Mucosa of descending colon (tissue), 3 donors: ENCODE measurements around the gene KCTD6. TPM values are rescaled to one million over a fixed set of nuclear protein-coding genes. Genes with fewer than 3 reads are reported as not detected.
A peak's percentile ranks its signal among the peaks of the same experiment; 100 is the strongest.

ENCODE experiments used
- ATAC-seq: fragments of 200-7000 bp; cut with Tn5 transposase; one replicate; pipeline ENCODE4 v1.9.1; 2020; ENCODE audit warnings: mild to moderate bottlenecking, moderate library complexity
- DNase-seq, 3 donors: peaks; one replicate each; pipeline ENCODE4 v3.0.0-alpha.2; 2020
- H3K36me3 ChIP-seq: fragments of 200-600 bp; one replicate; pipeline ENCODE4 v1.8.0; 2021; ENCODE audit warnings: low read depth, mild to moderate bottlenecking
- H3K4me1 ChIP-seq: fragments of 200-600 bp; one replicate; pipeline ENCODE4 v1.8.0; 2021; ENCODE audit warnings: low read depth, mild to moderate bottlenecking
- H3K4me3 ChIP-seq: fragments of 200-600 bp; one replicate; pipeline ENCODE4 v1.8.0; 2021; ENCODE audit warnings: mild to moderate bottlenecking
- H3K9me3 ChIP-seq: fragments of 200-600 bp; one replicate; pipeline ENCODE4 v1.8.0; 2021; ENCODE audit warnings: mild to moderate bottlenecking
- intact Hi-C, 2 donors: fragments of 100-400 bp; cut with DNase I in 1 of 2; cut with micrococcal nuclease in 1 of 2; formaldehyde crosslinking; loops; one replicate each; pipeline versions ENCODE4 v1.11.0 to v1.11.1; 2022; cut with DNase I, micrococcal nuclease
- total RNA-seq, 3 donors: library from RNA; stranded (reverse); fragmentation: NEBNext Ultra II Directional in 2 of 3; extraction: Animal tissue kit (Norgen Biotek cat#: 25700) in 2 of 3; gene quantifications; one replicate each; pipeline versions ENCODE4 v1.2.1 to v1.2.4, GENCODE V29; 2021 to 2023
- TF ChIP-seq, protein P1 (sequence below): fragments of 200-600 bp; IDR thresholded peaks from one replicate; pipeline ENCODE4 v1.8.0; 2022; ENCODE audit warnings: antibody characterized with exemption, mild to moderate bottlenecking
- donor health status: DM: no; HTN: no; CAD: no; lungs with moderate emphysema.
- donor health status: DM: no; HTN: no; CAD: no.
- donor health status: DM: no; HTN: yes; CAD: no.

The KCTD6 gene
- total RNA-seq, 3 donors from 2014 or later = 6.5 to 11.4 (median 8.7) TPM

GRCh38 chr3:58463942-58464271, 28.0 kb upstream of the KCTD6 start:
- H3K4me1 ChIP-seq = peaks cover 2% of the 10 kb centered on the region
- no peaks in the 10 kb centered on the region for H3K9me3 ChIP-seq
- DNase-seq (no peak), ATAC-seq (no peak)
- TF ChIP-seq, protein P1, sequence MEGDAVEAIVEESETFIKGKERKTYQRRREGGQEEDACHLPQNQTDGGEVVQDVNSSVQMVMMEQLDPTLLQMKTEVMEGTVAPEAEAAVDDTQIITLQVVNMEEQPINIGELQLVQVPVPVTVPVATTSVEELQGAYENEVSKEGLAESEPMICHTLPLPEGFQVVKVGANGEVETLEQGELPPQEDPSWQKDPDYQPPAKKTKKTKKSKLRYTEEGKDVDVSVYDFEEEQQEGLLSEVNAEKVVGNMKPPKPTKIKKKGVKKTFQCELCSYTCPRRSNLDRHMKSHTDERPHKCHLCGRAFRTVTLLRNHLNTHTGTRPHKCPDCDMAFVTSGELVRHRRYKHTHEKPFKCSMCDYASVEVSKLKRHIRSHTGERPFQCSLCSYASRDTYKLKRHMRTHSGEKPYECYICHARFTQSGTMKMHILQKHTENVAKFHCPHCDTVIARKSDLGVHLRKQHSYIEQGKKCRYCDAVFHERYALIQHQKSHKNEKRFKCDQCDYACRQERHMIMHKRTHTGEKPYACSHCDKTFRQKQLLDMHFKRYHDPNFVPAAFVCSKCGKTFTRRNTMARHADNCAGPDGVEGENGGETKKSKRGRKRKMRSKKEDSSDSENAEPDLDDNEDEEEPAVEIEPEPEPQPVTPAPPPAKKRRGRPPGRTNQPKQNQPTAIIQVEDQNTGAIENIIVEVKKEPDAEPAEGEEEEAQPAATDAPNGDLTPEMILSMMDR = no peak
- no peaks in the 10 kb centered on the region for H3K36me3 ChIP-seq
- H3K4me3 ChIP-seq = no peak overlapping the region
- intact Hi-C loops = no loop called here

DNA sequence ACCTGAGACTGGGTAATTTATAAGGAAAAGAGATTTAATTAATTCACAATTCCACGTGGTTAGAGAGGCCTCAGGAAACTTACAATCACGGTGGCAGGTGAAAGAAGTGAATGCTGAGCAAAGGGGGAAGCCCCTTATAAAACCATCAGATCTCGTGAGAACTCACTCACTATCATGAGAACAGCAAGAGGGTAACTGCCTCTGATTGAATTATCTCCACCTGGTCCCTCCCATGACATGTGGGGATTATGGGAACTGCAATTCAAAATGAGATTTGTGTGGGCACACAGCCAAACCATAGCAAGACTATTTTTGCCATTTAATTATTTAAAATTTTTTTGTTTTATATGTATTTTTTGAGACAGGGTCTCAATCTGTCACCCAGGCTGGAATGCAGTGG, 27.0 kb upstream of the KCTD6 start:
- no peak for ATAC-seq
- no peaks in the 10 kb centered on the region for H3K9me3 ChIP-seq
- TF ChIP-seq, protein P1 = no peak
- no peak overlapping the region for H3K4me3 ChIP-seq
- intact Hi-C loops = no loop called here
- H3K36me3 ChIP-seq = no peaks in the 10 kb centered on the region
- no peak for DNase-seq
- peaks cover 2% of the 10 kb centered on the region for H3K4me1 ChIP-seq

GRCh38 chr3:58466899-58467563, 24.9 kb upstream of the KCTD6 start:
- TF ChIP-seq, protein P1 = no peak
- Histone ChIP-seq H3K9me3 (no peaks in the 10 kb centered on the region), H3K4me1 (peaks cover 18% of the 10 kb centered on the region), H3K4me3 (no peak overlapping the region), H3K36me3 (no peaks in the 10 kb centered on the region)
- ATAC-seq (no peak), DNase-seq (no peak)
- intact Hi-C loops = no loop called here

GRCh38 chr3:58469096-58469495, 22.8 kb upstream of the KCTD6 start:
- Histone ChIP-seq H3K4me1 (peaks cover 17% of the 10 kb centered on the region), H3K36me3 (no peaks in the 10 kb centered on the region), H3K4me3 (no peak overlapping the region), H3K9me3 (no peaks in the 10 kb centered on the region)
- TF ChIP-seq, protein P1 = no peak
- ATAC-seq (no peak), DNase-seq (no peak)
- intact Hi-C loops = no loop called here

GRCh38 chr3:58470363-58471024, 21.4 kb upstream of the KCTD6 start:
- Histone ChIP-seq H3K4me3 (no peak overlapping the region), H3K9me3 (no peaks in the 10 kb centered on the region), H3K4me1 (peaks cover 17% of the 10 kb centered on the region), H3K36me3 (no peaks in the 10 kb centered on the region)
- ATAC-seq (peak; percentile 5), DNase-seq (peak in 1 of 3 donors; percentile 27)
- intact Hi-C loops = no loop called here
- TF ChIP-seq, protein P1 = no peak
